H1 (cell line): ENCODE data around the gene CDK9. TPM values are rescaled to one million over a fixed set of nuclear protein-coding genes. Genes with fewer than 3 reads are reported as not detected.

Source experiments
- CTCF ChIA-PET: fragments of 300-600 bp; sonication (Branson Sonifier 250); formaldehyde crosslinking; loops from one replicate; lab custom pipeline; 2021; ENCODE audit not compliant: partially characterized antibody; lab: Charles Lee
- POLR2A ChIA-PET: fragments of 300-600 bp; sonication (Branson Sonifier 250); formaldehyde crosslinking; loops from one replicate; lab custom pipeline; 2021; ENCODE audit warnings: inconsistent platforms; ENCODE audit not compliant: partially characterized antibody; lab: Charles Lee
- DNase-seq, 2 experiments: peaks; one replicate each; pipeline versions ENCODE4 v3.0.0 to v3.0.0-alpha.2; 2010 to 2022; ENCODE audit warnings: low spot score in 2 of 2, low read depth in 1 of 2, mixed read lengths in 1 of 2
- FAIRE-seq: peaks from 2 replicates; lab custom pipeline; 2011; peaks lifted over from hg19 to GRCh38; lab: Jason Lieb, UNC
- H2AFZ ChIP-seq: 2 replicates; pipeline ENCODE4 v1.8.1; 2012; ENCODE audit warnings: low read length, inconsistent platforms
- H2AK5ac ChIP-seq: 2 replicates; pipeline ENCODE4 v1.6.1; 2013; ENCODE audit warnings: low read depth, low read length
- H2BK120ac ChIP-seq: replicated peaks from 2 replicates; pipeline ENCODE3; 2013; ENCODE audit warnings: low read depth, low read length, inconsistent platforms
- H2BK12ac ChIP-seq: 2 replicates; pipeline ENCODE4 v1.6.1; 2013; ENCODE audit warnings: low read depth, low read length
- H2BK15ac ChIP-seq: 2 replicates; pipeline ENCODE4 v1.6.1; 2013; ENCODE audit warnings: low read length
- H2BK20ac ChIP-seq: 2 replicates; pipeline ENCODE4 v1.6.1; 2013; ENCODE audit warnings: low read length
- H2BK5ac ChIP-seq: 2 replicates; pipeline ENCODE4 v1.6.1; 2013; ENCODE audit warnings: low read depth, low read length
- H3K14ac ChIP-seq: 2 replicates; pipeline ENCODE4 v1.6.1; 2013; ENCODE audit warnings: inconsistent platforms; ENCODE audit not compliant: insufficient read length
- H3K18ac ChIP-seq: 2 replicates; pipeline ENCODE4 v1.6.1; 2013; ENCODE audit warnings: low read length; ENCODE audit errors: extremely low read depth
- H3K23ac ChIP-seq: 2 replicates; pipeline ENCODE4 v1.6.1; 2013; ENCODE audit warnings: inconsistent platforms; ENCODE audit not compliant: insufficient read length
- H3K23me2 ChIP-seq: 2 replicates; pipeline ENCODE4 v1.6.1; 2013; ENCODE audit warnings: low read depth, low read length
- H3K27ac ChIP-seq: 2 replicates; pipeline ENCODE4 v1.6.1; 2011; ENCODE audit warnings: low read depth, low read length, inconsistent platforms
- H3K27me3 ChIP-seq, 4 experiments: replicated peaks in 1 of 4; 1 replicate in 1 of 4; 2 replicates in 3 of 4; pipeline versions ENCODE4 v1.6.1 to v1.8.1; 2011 to 2013; ENCODE audit warnings: low read length in 3 of 4, mild to moderate bottlenecking in 3 of 4, inconsistent platforms in 2 of 4, mixed read lengths in 2 of 4, moderate library complexity in 1 of 4; ENCODE audit not compliant: control insufficient read depth in 3 of 4, insufficient read depth in 3 of 4; ENCODE audit errors: extremely low read depth in 1 of 4
- H3K36me3 ChIP-seq, 4 experiments: 2 replicates each; pipeline versions ENCODE4 v1.6.1 to v1.8.1; 2011 to 2013; ENCODE audit warnings: mild to moderate bottlenecking in 4 of 4, low read length in 3 of 4, moderate library complexity in 2 of 4, control low read depth in 1 of 4, inconsistent platforms in 1 of 4; ENCODE audit not compliant: insufficient read depth in 4 of 4, control insufficient read depth in 2 of 4
- H3K4ac ChIP-seq: replicated peaks from 2 replicates; pipeline ENCODE3; 2013; ENCODE audit warnings: low read length, low read depth, mixed read lengths, inconsistent platforms; ENCODE audit not compliant: insufficient read length
- H3K4me1 ChIP-seq, 4 experiments: replicated peaks in 1 of 4; 1 replicate in 1 of 4; 2 replicates in 3 of 4; pipeline versions ENCODE4 v1.6.1 to v1.8.1; 2011 to 2013; ENCODE audit warnings: low read length in 3 of 4, inconsistent platforms in 2 of 4, mixed read lengths in 1 of 4; ENCODE audit not compliant: insufficient read depth in 4 of 4, control insufficient read depth in 3 of 4
- H3K4me2 ChIP-seq, 2 experiments: 2 replicates each; pipeline versions ENCODE4 v1.6.1 to v1.8.1; 2011 to 2013; ENCODE audit warnings: low read depth in 2 of 2, low read length in 2 of 2, control low read depth in 1 of 2, inconsistent platforms in 1 of 2, mild to moderate bottlenecking in 1 of 2; ENCODE audit not compliant: insufficient read depth in 1 of 2
- H3K4me3 ChIP-seq, 4 experiments: fragments of 200-600, 300-600 bp in 1 of 4; sonication (generic), shearing (Covaris generic), sonication (Bioruptor Twin) in 1 of 4; 2 replicates each; pipeline versions ENCODE4 v1.5.1 to v1.8.1; 2011 to 2016; ENCODE audit warnings: low read length in 4 of 4, low read depth in 3 of 4, control low read depth in 2 of 4, inconsistent platforms in 2 of 4, mild to moderate bottlenecking in 2 of 4, mixed read lengths in 1 of 4, moderate library complexity in 1 of 4; ENCODE audit not compliant: insufficient read depth in 2 of 4; ENCODE audit errors: extremely low read depth in 1 of 4
- H3K56ac ChIP-seq: replicated peaks from 2 replicates; pipeline ENCODE3; 2013; ENCODE audit warnings: low read depth, mild to moderate bottlenecking, mixed read lengths, low read length, inconsistent platforms; ENCODE audit not compliant: insufficient read length
- H3K79me1 ChIP-seq: 2 replicates; pipeline ENCODE4 v1.6.1; 2013; ENCODE audit warnings: low read depth, low read length, control low read depth
- H3K79me2 ChIP-seq, 2 experiments: 2 replicates each; pipeline versions ENCODE4 v1.6.1 to v1.8.1; 2012 to 2013; ENCODE audit warnings: low read length in 2 of 2, mild to moderate bottlenecking in 2 of 2, inconsistent platforms in 1 of 2; ENCODE audit not compliant: insufficient read depth in 2 of 2, control insufficient read depth in 1 of 2
- H3K9ac ChIP-seq, 4 experiments: replicated peaks in 1 of 4; 1 replicate in 1 of 4; 2 replicates in 3 of 4; pipeline versions ENCODE4 v1.6.1 to v1.8.1; 2011 to 2013; ENCODE audit warnings: low read depth in 3 of 4, low read length in 3 of 4, control low read depth in 2 of 4, mild to moderate bottlenecking in 2 of 4, moderate library complexity in 2 of 4, inconsistent platforms in 1 of 4; ENCODE audit errors: extremely low read depth in 1 of 4
- H3K9me3 ChIP-seq, 2 experiments: 2 replicates each; pipeline versions ENCODE4 v1.6.1 to v1.8.1; 2012 to 2013; ENCODE audit warnings: mild to moderate bottlenecking in 2 of 2, moderate library complexity in 2 of 2, control low read depth in 1 of 2, inconsistent platforms in 1 of 2, low read depth in 1 of 2, low read length in 1 of 2, mixed read lengths in 1 of 2; ENCODE audit not compliant: insufficient read depth in 2 of 2
- H4K20me1 ChIP-seq, 2 experiments: replicated peaks in 1 of 2; 2 replicates each; pipeline versions ENCODE3 to v1.8.1; 2011 to 2013; ENCODE audit warnings: inconsistent platforms in 2 of 2, low read length in 2 of 2, mild to moderate bottlenecking in 1 of 2; ENCODE audit not compliant: insufficient read depth in 2 of 2, control insufficient read depth in 1 of 2
- H4K5ac ChIP-seq: 2 replicates; pipeline ENCODE4 v1.6.1; 2013; ENCODE audit warnings: low read length, low read depth, mixed read lengths, inconsistent platforms; ENCODE audit not compliant: insufficient read length
- H4K8ac ChIP-seq: 2 replicates; pipeline ENCODE4 v1.8.0; 2013; ENCODE audit warnings: mild to moderate bottlenecking, moderate library complexity, low read length, inconsistent platforms; ENCODE audit not compliant: insufficient read depth; ENCODE audit errors: extremely low read depth
- H4K91ac ChIP-seq: replicated peaks from 2 replicates; pipeline ENCODE3; 2013; ENCODE audit warnings: low read length, mixed read lengths, inconsistent platforms; ENCODE audit not compliant: insufficient read length
- ASH2L ChIP-seq: fragments of 200-600, 300-600 bp; sonication (generic); IDR thresholded peaks from one replicate; pipeline ENCODE4 v1.7.1; 2017; ENCODE audit warnings: low read length
- BACH1 ChIP-seq: IDR thresholded peaks from 2 replicates; pipeline ENCODE4 v1.6.1; 2012; ENCODE audit warnings: low read length, improper control_type of control experiment
- CTCF ChIP-seq, 3 experiments: IDR thresholded peaks; 1 replicate in 2 of 3; 2 replicates in 1 of 3; pipeline versions ENCODE4 v1.5.1 to v1.6.1; 2011; ENCODE audit warnings: low read length in 3 of 3, mild to moderate bottlenecking in 3 of 3, inconsistent platforms in 2 of 3, low read depth in 1 of 3, moderate library complexity in 1 of 3; ENCODE audit not compliant: insufficient read depth in 1 of 3; ENCODE audit errors: control extremely low read depth in 1 of 3
- GTF2F1 ChIP-seq: IDR thresholded peaks from 2 replicates; pipeline ENCODE4 v1.6.1; 2012; ENCODE audit warnings: low read depth, low read length, improper control_type of control experiment, borderline replicate concordance
- KDM4A ChIP-seq: IDR thresholded peaks from one replicate; pipeline ENCODE4 v1.7.1; 2012; ENCODE audit warnings: low read depth, mild to moderate bottlenecking, moderate library complexity, low read length, inconsistent platforms; ENCODE audit not compliant: severe bottlenecking
- MAFK ChIP-seq: IDR thresholded peaks from 2 replicates; pipeline ENCODE4 v1.6.1; 2012; ENCODE audit warnings: low read depth, mild to moderate bottlenecking, improper control_type of control experiment, low read length
- RFX5 ChIP-seq: IDR thresholded peaks from 2 replicates; pipeline ENCODE4 v1.6.1; 2011; ENCODE audit warnings: low read depth, low read length, improper control_type of control experiment, borderline replicate concordance
- RNF2 ChIP-seq: fragments of 200-900, 300-1000 bp; sonication (generic); IDR thresholded peaks from 2 replicates; pipeline ENCODE4 v1.7.1; 2016; ENCODE audit warnings: borderline replicate concordance, low read depth, mild to moderate bottlenecking, antibody characterized with exemption, low read length; ENCODE audit not compliant: poor library complexity, severe bottlenecking; ENCODE audit errors: missing control alignments
- SIRT6 ChIP-seq: IDR thresholded peaks from one replicate; pipeline ENCODE4 v1.7.1; 2012; ENCODE audit warnings: low read length, inconsistent platforms
- SP1 ChIP-seq: IDR thresholded peaks from 2 replicates; pipeline ENCODE4 v1.6.1; 2011; ENCODE audit warnings: low read depth, low read length
- SP2 ChIP-seq: IDR thresholded peaks from 2 replicates; pipeline ENCODE4 v1.6.1; 2012; ENCODE audit warnings: mild to moderate bottlenecking, low read length, inconsistent platforms
- TAF1 ChIP-seq: IDR thresholded peaks from 2 replicates; pipeline ENCODE4 v1.6.1; 2011; ENCODE audit warnings: mild to moderate bottlenecking, low read depth, low read length
- WGBS, 2 experiments: shearing (Covaris generic) in 1 of 2; methylation state at CpG; one replicate each; pipeline versions ENCODE4 v1.1.6 to v1.1.7; 2013 to 2015; ENCODE audit warnings: low lambda C conversion rate in 2 of 2, mixed read lengths in 2 of 2, inconsistent platforms in 1 of 2, low coverage in 1 of 2, missing lambda C conversion rate in 1 of 2; ENCODE audit not compliant: insufficient replicate concordance in 2 of 2, insufficient coverage in 1 of 2, insufficient read length in 1 of 2; ENCODE audit errors: extremely low coverage in 1 of 2, missing lambda C conversion rate in 1 of 2; 5-methylcytosine and 5-hydroxymethylcytosine counted together
- polyA plus RNA-seq, 7 experiments: library from polyadenylated mRNA; depleted of rRNA in 3 of 7; stranded (reverse) in 5 of 7; unstranded in 2 of 7; fragments of >200 nt in 5 of 7; fragments of 200-250 nt in 2 of 7; gene quantifications; 1 replicate in 5 of 7; 2 replicates in 1 of 7; 4 replicates in 1 of 7; pipeline versions ENCODE4 v1.2.1 to v1.2.3, GENCODE V29; 2011 to 2013; ENCODE audit warnings: missing spikeins in 2 of 7, mixed read lengths in 2 of 7
- total RNA-seq: library from RNA; stranded (reverse); fragmentation: NEBNext Ultra II Directional; extraction: Animal tissue kit (Norgen Biotek cat#: 25700); gene quantifications from 2 replicates; pipeline ENCODE4 v1.2.1, GENCODE V29; 2021

The CDK9 gene
- total and polyA plus RNA-seq, 2 of the 8 experiments (the other 6 are each of a cell fraction or from before 2014, with no cell fraction given): 69.1 to 87.5 TPM

- Histone ChIP-seq H3K14ac (no peak overlapping the region), H3K4me1 (peaks cover 0 to 8% (median 6%) of the 10 kb centered on the region in 4 experiments; a peak in 5 of 7 replicates), H3K23me2 (peaks cover 2% of the 10 kb centered on the region; the same call in 1 of the 2 replicates), H2BK5ac (no peak overlapping the region), H2AFZ (no peak overlapping the region), H3K27ac (no peak overlapping the region), H3K56ac (no peak overlapping the region), H2BK120ac (no peak overlapping the region), H2AK5ac (no peak overlapping the region), H3K18ac (no peak overlapping the region), H4K8ac (no peak overlapping the region), H3K79me2 (no peaks in the 10 kb centered on the region), H3K27me3 (no peaks in the 10 kb centered on the region), H4K20me1 (peaks cover 2 to 20% of the 10 kb centered on the region in 2 experiments), H3K79me1 (0 out of 2 replicates have a peak, but pooled peaks cover 2% of the 10 kb centered on the region), H3K36me3 (peaks cover 15 to 29% (median 26%) of the 10 kb centered on the region in 4 experiments; a peak in 7 of 8 replicates), H3K4me3 (no peak overlapping the region), H4K5ac (no peak overlapping the region), H4K91ac (no peak overlapping the region), H2BK12ac (no peak overlapping the region), H3K4me2 (no peak overlapping the region), H3K9ac (no peak overlapping the region), H3K9me3 (no peaks in the 10 kb centered on the region), H2BK20ac (no peak overlapping the region), H2BK15ac (no peak overlapping the region), H3K23ac (no peak overlapping the region), H3K4ac (no peak overlapping the region)
- ChIA-PET CTCF (interaction anchor here (0.6 to 4.5 kb wide), 8 partner anchors 11 to 850 kb away, joined by 3 to 19 read pairs (median 6); no protein-coding TSS in a partner anchor), POLR2A (interaction anchor here (0.6 to 1.6 kb wide), 7 partner anchors 8 to 1103 kb away, joined by 3 to 9 read pairs (median 4); no protein-coding TSS in a partner anchor)
- 96% methylated on average over 5 of the region's 6 CpGs; no CpG with 5 or more reads in 1 of the 2 experiments for WGBS, 2 experiments
- no peak for DNase-seq
- FAIRE-seq: no peak
- TF ChIP-seq KDM4A (no peak), CTCF (IDR thresholded peaks at IDR 0.05; ENCODE audit: control extremely low read depth in 1 of 3, insufficient read depth in 1 of 3, low read depth in 1 of 3, low read length in 3 of 3) (no peak), RFX5 (no peak), SP2 (no peak), ASH2L (no peak), RNF2 (no peak), TAF1 (no peak), GTF2F1 (no peak), SP1 (no peak), SIRT6 (no peak), BACH1 (no peak), MAFK (no peak)
Observed at GRCh38 chr9:127812011-127812410, 26.2 kb downstream of the CDK9 start.
